GM12891 (cell line): ENCODE measurements around the gene PCSK5.
"Not testable (repeated sequence)": the region's sequence is repeated elsewhere in the genome, so short reads cannot be mapped to it uniquely, and the experiment has no call there.

Experiments used
- DNase-seq: peaks from one replicate; pipeline ENCODE4 v3.0.0; 2011; ENCODE audit warnings: low spot score; ENCODE audit not compliant: insufficient read length
- FAIRE-seq: peaks from 2 replicates; lab custom pipeline; 2011; peaks lifted over from hg19 to GRCh38; lab: Jason Lieb, UNC
- PAX5 ChIP-seq: IDR thresholded peaks from 2 replicates; pipeline ENCODE4 v1.6.1; 2011; ENCODE audit warnings: low read length, moderate library complexity, mild to moderate bottlenecking; ENCODE audit not compliant: insufficient read depth, severe bottlenecking
- POLR2A ChIP-seq: IDR thresholded peaks from 2 replicates; pipeline ENCODE4 v1.6.1; 2011; ENCODE audit warnings: low read depth, low read length, control low read depth
- POLR2AphosphoS5 ChIP-seq: IDR thresholded peaks from 2 replicates; pipeline ENCODE4 v1.6.1; 2011; ENCODE audit warnings: low read depth, low read length, control low read depth
- POU2F2 ChIP-seq: IDR thresholded peaks from 2 replicates; pipeline ENCODE4 v1.6.1; 2011; ENCODE audit warnings: low read depth, mild to moderate bottlenecking, control low read depth, low read length, moderate library complexity
- SPI1 ChIP-seq: IDR thresholded peaks from 2 replicates; pipeline ENCODE4 v1.6.1; 2011; ENCODE audit warnings: low read depth, low read length, control low read depth
- TAF1 ChIP-seq: IDR thresholded peaks from 2 replicates; pipeline ENCODE4 v1.6.1; 2011; ENCODE audit warnings: low read depth, low read length, control low read depth

Gene PCSK5

GRCh38 chr9:76067696-76068095 is 177.2 kb downstream of the PCSK5 start:
- TF ChIP-seq POU2F2 (no peak), POLR2AphosphoS5 (no peak), POLR2A (no peak), PAX5 (no peak), SPI1 (no peak), TAF1 (no peak)
- FAIRE-seq (no peak), DNase-seq (no peak)

GRCh38 chr9:76077537-76077936 is 187.1 kb downstream of the PCSK5 start:
- TF ChIP-seq POLR2AphosphoS5 (no peak), POLR2A (no peak), TAF1 (no peak), SPI1 (no peak), POU2F2 (no peak), PAX5 (no peak)
- FAIRE-seq, result no peak
- DNase-seq, result no peak

DNA sequence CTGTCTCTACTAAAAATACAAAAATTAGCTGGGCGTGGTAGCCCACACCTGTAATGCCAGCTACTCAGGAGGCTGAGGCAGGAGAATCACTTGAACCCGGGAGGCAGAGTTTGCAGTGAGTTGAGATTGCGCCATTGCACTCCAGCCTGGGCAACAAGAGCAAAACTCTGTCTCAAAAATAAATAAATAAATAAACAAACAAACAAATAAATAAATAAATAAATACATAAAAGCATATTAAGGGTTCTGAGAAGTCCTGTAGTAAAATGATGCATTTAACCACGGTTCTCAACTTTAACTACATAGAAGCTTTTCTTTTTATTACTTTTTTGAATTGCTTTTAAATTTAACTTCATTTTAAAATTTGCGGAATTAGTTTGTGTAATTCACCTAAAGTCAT is 190.8 kb downstream of the PCSK5 start:
- not testable (repeated sequence) for FAIRE-seq, DNase-seq

- FAIRE-seq (no peak), DNase-seq (no peak)
- TF ChIP-seq TAF1, result no peak
- TF ChIP-seq POU2F2, result no peak
- no peak for TF ChIP-seq POLR2AphosphoS5
Observed at GRCh38 chr9:76082057-76082456, 191.6 kb downstream of the PCSK5 start.

DNA sequence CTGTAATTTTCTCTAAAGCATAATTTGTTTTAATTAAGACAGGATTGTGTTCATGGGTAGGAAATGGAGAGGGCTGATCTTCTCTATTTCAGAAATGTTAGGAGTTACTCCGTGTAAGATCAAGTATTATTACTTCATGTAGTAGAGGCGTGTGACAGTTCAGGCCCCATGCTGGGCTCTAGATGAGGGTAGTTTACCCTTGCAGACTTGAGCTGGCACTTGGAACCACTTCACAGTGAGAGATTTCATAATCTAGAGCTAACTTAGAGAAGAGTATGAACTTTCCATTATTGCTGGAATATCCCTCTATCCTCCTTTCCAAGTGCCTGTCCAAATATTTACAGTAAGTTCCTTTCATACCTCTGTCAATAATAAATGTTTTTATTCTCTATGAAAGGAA is 195.1 kb downstream of the PCSK5 start:
- FAIRE-seq (no peak), DNase-seq (no peak)
- TF ChIP-seq PAX5, result no peak
- no peak for TF ChIP-seq TAF1
- no peak for TF ChIP-seq POLR2AphosphoS5
- no peak for TF ChIP-seq POLR2A
- TF ChIP-seq POU2F2, result no peak
- no peak for TF ChIP-seq SPI1

DNA sequence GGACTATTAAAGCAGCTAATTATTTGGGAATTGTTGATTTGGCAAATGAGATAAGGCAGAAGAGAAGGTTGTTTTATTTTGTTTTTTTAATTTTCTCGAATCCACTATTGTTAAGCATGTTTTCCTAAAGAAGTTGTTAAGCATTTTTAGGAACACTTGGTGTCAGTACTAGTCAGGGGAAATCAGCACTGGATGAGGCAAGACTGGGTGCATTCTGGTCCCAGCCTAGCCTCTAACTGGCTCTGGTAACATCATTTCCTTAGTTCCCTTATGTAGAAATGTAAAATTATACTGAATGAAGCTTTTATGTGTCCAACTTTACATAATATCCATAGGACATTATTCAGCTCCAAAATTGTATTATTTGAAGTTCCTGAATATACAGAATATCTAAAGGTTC is 196.1 kb downstream of the PCSK5 start:
- no peak for DNase-seq
- TF ChIP-seq POU2F2, result no peak
- TF ChIP-seq POLR2A, result no peak
- TF ChIP-seq SPI1, result no peak
- TF ChIP-seq POLR2AphosphoS5, result no peak
- TF ChIP-seq PAX5, result no peak
- no peak for TF ChIP-seq TAF1
- FAIRE-seq, result no peak

- TF ChIP-seq POU2F2 (no peak), TAF1 (no peak), POLR2AphosphoS5 (no peak), PAX5 (no peak), POLR2A (no peak), SPI1 (no peak)
- DNase-seq (no peak), FAIRE-seq (no peak)
Observed at GRCh38 chr9:76087976-76088375, 197.5 kb downstream of the PCSK5 start.

GRCh38 chr9:76090330-76090729 is 199.9 kb downstream of the PCSK5 start:
- FAIRE-seq (no peak), DNase-seq (no peak)
- TF ChIP-seq SPI1 (no peak), POLR2A (no peak), POU2F2 (no peak), TAF1 (no peak), PAX5 (no peak), POLR2AphosphoS5 (no peak)

DNA sequence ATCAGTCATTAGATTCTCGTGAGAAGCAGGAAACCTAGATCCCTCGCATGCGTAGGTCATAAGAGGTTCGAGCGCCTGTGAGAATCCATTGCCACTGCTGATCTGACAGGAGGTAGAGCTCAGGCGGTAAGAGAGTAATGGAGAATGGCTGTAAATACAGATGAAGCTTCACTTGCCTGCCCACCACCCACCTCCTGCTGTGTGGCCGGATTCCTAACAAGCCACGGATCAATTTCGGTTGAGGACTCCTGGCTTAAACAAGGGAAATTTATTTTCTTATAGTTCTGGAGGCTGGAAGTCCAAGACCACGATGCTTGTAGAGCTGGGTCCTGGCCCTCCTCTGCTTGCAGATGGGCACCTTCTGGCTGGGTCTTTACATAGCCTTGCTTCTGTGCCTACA is 200.4 kb downstream of the PCSK5 start:
- no peak for DNase-seq
- no peak for FAIRE-seq
- no peak for TF ChIP-seq PAX5
- TF ChIP-seq TAF1, result no peak
- TF ChIP-seq POLR2A, result no peak
- no peak for TF ChIP-seq SPI1
- no peak for TF ChIP-seq POLR2AphosphoS5
- no peak for TF ChIP-seq POU2F2

- FAIRE-seq (no peak), DNase-seq (no peak)
- TF ChIP-seq TAF1 (no peak), POLR2A (no peak), POU2F2 (no peak), SPI1 (no peak), POLR2AphosphoS5 (no peak), PAX5 (no peak)
Observed at GRCh38 chr9:76092572-76092971, 202.1 kb downstream of the PCSK5 start.

- no peak for DNase-seq
- no peak for FAIRE-seq
- no peak for TF ChIP-seq POLR2AphosphoS5
- TF ChIP-seq PAX5, result no peak
- TF ChIP-seq SPI1, result no peak
- no peak for TF ChIP-seq POLR2A
- no peak for TF ChIP-seq POU2F2
- TF ChIP-seq TAF1, result no peak
Observed at GRCh38 chr9:76095585-76095984, 205.1 kb downstream of the PCSK5 start.

DNA sequence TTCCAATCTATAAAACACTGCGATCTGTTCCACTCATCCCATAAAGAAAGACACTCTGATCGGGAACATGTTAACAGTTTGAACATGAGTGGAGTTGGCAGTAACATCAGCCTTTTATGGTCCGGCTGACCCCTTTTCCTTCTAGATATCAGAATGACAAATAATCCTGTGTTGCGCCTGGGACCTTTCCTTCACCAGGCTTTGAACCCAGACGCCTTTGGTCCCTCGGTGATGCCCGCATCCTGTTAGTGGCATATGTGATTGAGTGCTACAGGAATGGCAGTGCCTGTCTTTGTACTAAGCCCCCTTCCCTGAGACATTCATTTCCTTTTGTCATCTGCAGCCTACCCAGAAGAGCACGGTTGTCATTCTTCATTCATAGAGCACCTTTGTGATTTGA is 209.0 kb downstream of the PCSK5 start:
- DNase-seq (no peak), FAIRE-seq (no peak)
- TF ChIP-seq PAX5 (no peak), POLR2A (no peak), POLR2AphosphoS5 (no peak), TAF1 (no peak)
